ENCODE data around the gene KIF1A.

Gene KIF1A

GRCh38 chr2:240708457-240708856, 111.6 kb downstream of the KIF1A start:
- Histone ChIP-seq H3K4me2 (ENCODE audit: low read depth, low read length, poor library complexity, severe bottlenecking) (no peak overlapping the region), H3K4me1 (ENCODE audit: insufficient read depth, low read length, poor library complexity, severe bottlenecking) (no peaks in the 10 kb centered on the region), H3K27me3 (ENCODE audit: insufficient read depth, low read length, poor library complexity, severe bottlenecking) (no peaks in the 10 kb centered on the region)

GRCh38 chr2:240707821-240708220, 112.2 kb downstream of the KIF1A start:
- Histone ChIP-seq H4K20me1 (ENCODE audit: insufficient read depth, low read length, poor library complexity, severe bottlenecking) (no peaks in the 10 kb centered on the region), H3K27me3 (ENCODE audit: insufficient read depth, low read length, poor library complexity, severe bottlenecking) (no peaks in the 10 kb centered on the region)

More at GRCh38 chr2:240708457-240708856, 111.6 kb downstream of the KIF1A start:
- H3K9me3 ChIP-seq (ENCODE audit: insufficient read depth, low read depth, low read length): no peaks in the 10 kb centered on the region
- no peaks in the 10 kb centered on the region for H3K36me3 ChIP-seq (ENCODE audit: insufficient read depth, low read length)
- no peak overlapping the region for H3K4me3 ChIP-seq (ENCODE audit: low read length, poor library complexity, severe bottlenecking)
- H2AFZ ChIP-seq (ENCODE audit: low read length): no peak overlapping the region
- TF ChIP-seq CTCF (conservative IDR thresholded peaks at IDR 0.05; ENCODE audit: low read length) (no peak), EZH2phosphoT487 (IDR thresholded peaks at IDR 0.05; ENCODE audit: borderline replicate concordance) (no peak)
- no peaks in the 10 kb centered on the region for H3K79me2 ChIP-seq (ENCODE audit: insufficient read depth, low read length)
- no peaks in the 10 kb centered on the region for H4K20me1 ChIP-seq (ENCODE audit: insufficient read depth, low read length, poor library complexity, severe bottlenecking)
- no peaks in the 10 kb centered on the region for H3K9me2 ChIP-seq (replicated peaks; ENCODE audit: low read depth, low read length)
- H3F3A ChIP-seq (ENCODE audit: low read depth): no peaks in the 10 kb centered on the region
- H3K9ac ChIP-seq (ENCODE audit: low read depth, low read length, poor library complexity, severe bottlenecking): no peak overlapping the region

GRCh38 chr2:240707043-240707756, 112.8 kb downstream of the KIF1A start:
- H2AFZ ChIP-seq (ENCODE audit: low read length): no peak overlapping the region
- TF ChIP-seq CTCF (conservative IDR thresholded peaks at IDR 0.05; ENCODE audit: low read length) (no peak), EZH2phosphoT487 (IDR thresholded peaks at IDR 0.05; ENCODE audit: borderline replicate concordance) (no peak)
- no peaks in the 10 kb centered on the region for H3F3A ChIP-seq (ENCODE audit: low read depth)
- no peaks in the 10 kb centered on the region for H3K36me3 ChIP-seq (ENCODE audit: insufficient read depth, low read length)
- H3K9ac ChIP-seq (ENCODE audit: low read depth, low read length, poor library complexity, severe bottlenecking): no peak overlapping the region
- H3K9me3 ChIP-seq (ENCODE audit: insufficient read depth, low read depth, low read length): no peaks in the 10 kb centered on the region
- no peak overlapping the region for H3K4me3 ChIP-seq (ENCODE audit: low read length, poor library complexity, severe bottlenecking)
- H3K4me2 ChIP-seq (ENCODE audit: low read depth, low read length, poor library complexity, severe bottlenecking): no peak overlapping the region
- no peaks in the 10 kb centered on the region for H3K27me3 ChIP-seq (ENCODE audit: insufficient read depth, low read length, poor library complexity, severe bottlenecking)
- no peaks in the 10 kb centered on the region for H4K20me1 ChIP-seq (ENCODE audit: insufficient read depth, low read length, poor library complexity, severe bottlenecking)
- no peaks in the 10 kb centered on the region for H3K79me2 ChIP-seq (ENCODE audit: insufficient read depth, low read length)
- no peaks in the 10 kb centered on the region for H3K4me1 ChIP-seq (ENCODE audit: insufficient read depth, low read length, poor library complexity, severe bottlenecking)
- H3K9me2 ChIP-seq (replicated peaks; ENCODE audit: low read depth, low read length): no peaks in the 10 kb centered on the region

More at GRCh38 chr2:240707821-240708220, 112.2 kb downstream of the KIF1A start:
- Histone ChIP-seq H3K4me1 (ENCODE audit: insufficient read depth, low read length, poor library complexity, severe bottlenecking) (no peaks in the 10 kb centered on the region), H3K79me2 (ENCODE audit: insufficient read depth, low read length) (no peaks in the 10 kb centered on the region), H3K9ac (ENCODE audit: low read depth, low read length, poor library complexity, severe bottlenecking) (no peak overlapping the region), H3F3A (ENCODE audit: low read depth) (no peaks in the 10 kb centered on the region), H3K36me3 (ENCODE audit: insufficient read depth, low read length) (no peaks in the 10 kb centered on the region), H2AFZ (ENCODE audit: low read length) (no peak overlapping the region), H3K4me2 (ENCODE audit: low read depth, low read length, poor library complexity, severe bottlenecking) (no peak overlapping the region), H3K9me3 (ENCODE audit: insufficient read depth, low read depth, low read length) (no peaks in the 10 kb centered on the region), H3K4me3 (ENCODE audit: low read length, poor library complexity, severe bottlenecking) (no peak overlapping the region), H3K9me2 (replicated peaks; ENCODE audit: low read depth, low read length) (no peaks in the 10 kb centered on the region)
- TF ChIP-seq CTCF (conservative IDR thresholded peaks at IDR 0.05; ENCODE audit: low read length) (no peak), EZH2phosphoT487 (IDR thresholded peaks at IDR 0.05; ENCODE audit: borderline replicate concordance) (no peak)
